Right atrium auricular region (tissue), 2 donors: ENCODE data around the gene KRTAP10-4. TPM values are rescaled to one million over a fixed set of nuclear protein-coding genes. Genes with fewer than 3 reads are reported as not detected.

Source experiments
- DNase-seq: peaks from one replicate; pipeline ENCODE4 v3.0.0-alpha.2; 2019; ENCODE audit warnings: low spot score
- H3K27ac ChIP-seq, 2 donors: fragments of 200-600 bp; sonication (generic); 1 replicate in 1 of 2; 2 replicates in 1 of 2; pipeline ENCODE4 v1.5.1; 2016 to 2019
- H3K27me3 ChIP-seq, 2 donors: fragments of 200-600 bp; sonication (generic); one replicate each; pipeline versions ENCODE4 v1.5.1 to v1.6.0; 2017 to 2019
- H3K36me3 ChIP-seq: fragments of 200-600 bp; sonication (generic); one replicate; pipeline ENCODE4 v1.5.1; 2016
- H3K4me1 ChIP-seq, 2 donors: fragments of 200-600 bp; sonication (generic); one replicate each; pipeline versions ENCODE4 v1.5.1 to v1.6.0; 2017 to 2019
- H3K4me3 ChIP-seq, 2 donors: fragments of 200-600 bp; sonication (generic); 1 replicate in 1 of 2; 2 replicates in 1 of 2; pipeline ENCODE4 v1.5.1; 2017 to 2019; ENCODE audit warnings: mild to moderate bottlenecking in 1 of 2, moderate library complexity in 1 of 2
- H3K9me3 ChIP-seq, 2 donors: fragments of 200-600 bp; sonication (generic); one replicate each; pipeline ENCODE4 v1.5.1; 2019
- total RNA-seq, 2 donors: library from RNA; depleted of rRNA; stranded (reverse); fragments of >200 nt; gene quantifications; one replicate each; pipeline ENCODE4 v1.1.0, GENCODE V29; 2016
- TF ChIP-seq, protein P1 (sequence below), 2 donors: fragments of 200-600 bp; sonication (generic); IDR thresholded peaks; one replicate each; pipeline ENCODE4 v1.5.1; 2019; ENCODE audit warnings: antibody characterized with exemption in 2 of 2

KRTAP10-4 gene
- total RNA-seq, 2 donors from 2014 or later: not detected

DNA sequence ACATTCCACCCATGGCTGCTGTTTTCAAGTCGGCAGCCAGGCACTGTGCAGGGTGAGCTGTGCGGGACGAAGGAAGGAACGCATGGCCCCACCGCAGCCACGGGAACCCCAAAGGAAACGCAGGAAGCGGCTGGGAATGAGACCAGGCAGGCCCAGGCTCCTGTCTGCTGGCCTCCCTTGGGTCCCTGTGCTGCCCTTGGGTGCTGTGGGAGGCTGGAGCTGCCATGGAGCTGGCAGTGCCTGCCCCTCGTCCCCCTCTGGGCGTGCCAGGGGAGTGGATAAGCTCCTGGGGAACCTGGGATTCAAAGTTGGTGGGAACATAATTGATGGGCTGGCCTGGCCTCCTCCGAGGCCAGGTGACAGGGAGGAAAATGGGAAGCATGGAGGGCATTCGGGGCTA, 5.3 kb upstream of the KRTAP10-4 start:
- no peak for DNase-seq
- Histone ChIP-seq H3K36me3 (no peaks in the 10 kb centered on the region), H3K4me1 (no peaks in the 10 kb centered on the region), H3K27ac (no peak overlapping the region), H3K9me3 (peaks cover 0 to 6% of the 10 kb centered on the region in 2 donors), H3K27me3 (no peaks in the 10 kb centered on the region), H3K4me3 (no peak overlapping the region)
- TF ChIP-seq, protein P1, sequence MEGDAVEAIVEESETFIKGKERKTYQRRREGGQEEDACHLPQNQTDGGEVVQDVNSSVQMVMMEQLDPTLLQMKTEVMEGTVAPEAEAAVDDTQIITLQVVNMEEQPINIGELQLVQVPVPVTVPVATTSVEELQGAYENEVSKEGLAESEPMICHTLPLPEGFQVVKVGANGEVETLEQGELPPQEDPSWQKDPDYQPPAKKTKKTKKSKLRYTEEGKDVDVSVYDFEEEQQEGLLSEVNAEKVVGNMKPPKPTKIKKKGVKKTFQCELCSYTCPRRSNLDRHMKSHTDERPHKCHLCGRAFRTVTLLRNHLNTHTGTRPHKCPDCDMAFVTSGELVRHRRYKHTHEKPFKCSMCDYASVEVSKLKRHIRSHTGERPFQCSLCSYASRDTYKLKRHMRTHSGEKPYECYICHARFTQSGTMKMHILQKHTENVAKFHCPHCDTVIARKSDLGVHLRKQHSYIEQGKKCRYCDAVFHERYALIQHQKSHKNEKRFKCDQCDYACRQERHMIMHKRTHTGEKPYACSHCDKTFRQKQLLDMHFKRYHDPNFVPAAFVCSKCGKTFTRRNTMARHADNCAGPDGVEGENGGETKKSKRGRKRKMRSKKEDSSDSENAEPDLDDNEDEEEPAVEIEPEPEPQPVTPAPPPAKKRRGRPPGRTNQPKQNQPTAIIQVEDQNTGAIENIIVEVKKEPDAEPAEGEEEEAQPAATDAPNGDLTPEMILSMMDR (IDR thresholded peaks at IDR 0.05): no peak

- Histone ChIP-seq H3K27me3 (no peaks in the 10 kb centered on the region), H3K4me1 (no peaks in the 10 kb centered on the region), H3K4me3 (no peak overlapping the region), H3K9me3 (peaks cover 0 to 6% of the 10 kb centered on the region in 2 donors), H3K27ac (no peak overlapping the region), H3K36me3 (no peaks in the 10 kb centered on the region)
- DNase-seq: no peak
- TF ChIP-seq, protein P1 (IDR thresholded peaks at IDR 0.05): no peak
Measured at GRCh38 chr21:44568667-44569556, 4.6 kb upstream of the KRTAP10-4 start.

GRCh38 chr21:44569861-44570517, 3.5 kb upstream of the KRTAP10-4 start:
- Histone ChIP-seq H3K27me3 (no peaks in the 10 kb centered on the region), H3K9me3 (peaks cover 0 to 6% of the 10 kb centered on the region in 2 donors), H3K27ac (no peak overlapping the region), H3K4me1 (no peaks in the 10 kb centered on the region), H3K4me3 (no peak overlapping the region), H3K36me3 (no peaks in the 10 kb centered on the region)
- TF ChIP-seq, protein P1 (IDR thresholded peaks at IDR 0.05): no peak
- DNase-seq: peak; percentile 5

GRCh38 chr21:44571296-44571695, 2.2 kb upstream of the KRTAP10-4 start:
- no peaks in the 10 kb centered on the region for H3K27me3 ChIP-seq
- TF ChIP-seq, protein P1 (IDR thresholded peaks at IDR 0.05): no peak
- DNase-seq: peak; percentile 16
- no peak overlapping the region for H3K27ac ChIP-seq
- H3K4me3 ChIP-seq: no peak overlapping the region
- no peaks in the 10 kb centered on the region for H3K36me3 ChIP-seq
- peaks cover 0 to 6% of the 10 kb centered on the region in 2 donors for H3K9me3 ChIP-seq
- H3K4me1 ChIP-seq: no peaks in the 10 kb centered on the region

DNA sequence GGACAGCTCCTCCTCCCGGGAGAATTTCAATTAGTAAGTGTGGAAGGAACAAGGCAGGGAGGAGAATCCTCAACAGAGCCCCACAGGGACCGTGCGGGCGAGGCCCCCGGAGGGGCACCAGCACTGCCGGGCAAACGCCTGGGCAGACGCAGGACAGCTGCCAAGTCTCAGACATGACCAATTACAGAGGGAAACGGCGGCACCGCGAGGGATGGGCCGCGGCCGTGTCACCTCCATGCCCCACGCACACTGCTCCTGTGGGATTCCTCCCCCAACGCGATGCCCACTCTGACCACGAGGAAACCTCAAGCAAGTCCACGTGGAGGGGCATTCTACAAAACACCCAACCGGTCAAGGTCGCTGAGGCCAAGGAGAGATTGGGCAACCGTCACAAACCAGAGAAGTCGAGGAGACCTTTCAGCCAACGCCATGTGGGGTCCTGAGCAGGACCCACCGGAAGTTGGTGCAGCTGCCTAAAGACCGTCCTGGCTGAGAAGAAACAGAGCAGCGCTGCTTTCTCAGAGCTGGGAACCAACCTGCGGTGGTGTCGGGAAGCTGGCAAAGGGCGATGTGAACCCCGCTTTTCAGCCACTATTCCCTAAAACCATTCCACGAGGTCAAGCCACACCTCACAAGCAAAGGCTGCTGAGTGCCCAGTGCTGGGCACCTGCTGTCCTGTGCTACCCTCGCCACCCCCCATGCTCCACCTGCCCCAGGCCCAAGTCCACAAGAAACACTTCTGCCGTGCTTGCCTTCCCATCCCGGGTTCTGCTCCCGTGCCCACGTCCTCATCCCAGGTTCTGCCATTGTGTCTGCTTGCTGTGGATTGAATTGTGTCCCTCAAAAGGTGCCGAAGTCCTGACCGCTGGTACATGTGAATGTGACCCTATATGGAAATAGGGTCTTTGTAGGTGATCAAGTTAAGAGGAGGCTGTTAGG, 1.4 kb upstream of the KRTAP10-4 start:
- Histone ChIP-seq H3K4me1 (no peaks in the 10 kb centered on the region), H3K36me3 (no peaks in the 10 kb centered on the region), H3K9me3 (peaks cover 0 to 12% of the 10 kb centered on the region in 2 donors), H3K27me3 (no peaks in the 10 kb centered on the region), H3K27ac (no peak overlapping the region), H3K4me3 (no peak overlapping the region)
- peak; percentile 21 for DNase-seq
- TF ChIP-seq, protein P1 (IDR thresholded peaks at IDR 0.05): no peak
